OCI-LY7 (cell line): Measurements from ENCODE around the gene PDZRN3. TPM values are rescaled to one million over a fixed set of nuclear protein-coding genes. Genes with fewer than 3 reads are reported as not detected.

Experiments used
- BruUV-seq: library from RNA; stranded (reverse); fragments of 400-500 nt; replicated peaks from 2 replicates; lab custom pipeline; 2021; lab: Mats Ljungman, UMichigan
- CTCF ChIA-PET: fragments of 300-600 bp; sonication (Branson Sonifier 250); formaldehyde crosslinking; loops from one replicate; lab custom pipeline; 2022; ENCODE audit warnings: antibody characterized with exemption; ENCODE audit not compliant: unreplicated experiment; lab: Charles Lee
- POLR2A ChIA-PET: fragments of 300-600 bp; sonication (Branson Sonifier 250); formaldehyde crosslinking; loops from one replicate; lab custom pipeline; 2022; ENCODE audit warnings: antibody characterized with exemption; lab: Charles Lee
- DNase-seq: peaks from one replicate; pipeline ENCODE4 v3.0.0-alpha.2; 2015; ENCODE audit warnings: low spot score
- H2AFZ ChIP-seq: fragments of 200-600 bp; sonication (generic), shearing (Covaris generic); 2 replicates; pipeline ENCODE4 v1.6.1; 2014; ENCODE audit warnings: mild to moderate bottlenecking, antibody characterized with exemption, low read length, moderate library complexity
- H3K27ac ChIP-seq: fragments of 200-600 bp; sonication (generic); 2 replicates; pipeline ENCODE4 v1.5.1; 2014; ENCODE audit warnings: mixed run types, low read depth, mild to moderate bottlenecking, moderate library complexity, low read length, inconsistent platforms; ENCODE audit not compliant: poor library complexity, severe bottlenecking
- H3K36me3 ChIP-seq: fragments of 200-600 bp; sonication (generic); 2 replicates; pipeline ENCODE4 v1.6.1; 2014; ENCODE audit warnings: mild to moderate bottlenecking, antibody characterized with exemption, low read length, moderate library complexity, mixed read lengths; ENCODE audit not compliant: insufficient read depth
- H3K4me1 ChIP-seq: fragments of 200-600 bp; sonication (generic); 2 replicates; pipeline ENCODE4 v1.5.1; 2014; ENCODE audit warnings: mild to moderate bottlenecking, low read length; ENCODE audit not compliant: insufficient read depth, poor library complexity, severe bottlenecking
- H3K4me2 ChIP-seq: fragments of 200-600 bp; sonication (generic); 2 replicates; pipeline ENCODE4 v1.6.1; 2014; ENCODE audit warnings: mild to moderate bottlenecking, low read length
- H3K4me3 ChIP-seq: fragments of 200-600 bp; sonication (generic); 2 replicates; pipeline ENCODE4 v1.5.1; 2014; ENCODE audit warnings: mild to moderate bottlenecking, low read depth, low read length; ENCODE audit not compliant: poor library complexity, severe bottlenecking
- H3K79me2 ChIP-seq: fragments of 200-600 bp; sonication (generic); 2 replicates; pipeline ENCODE4 v1.6.1; 2016; ENCODE audit warnings: low read depth, mild to moderate bottlenecking, low read length, moderate library complexity, mixed read lengths; ENCODE audit not compliant: insufficient read depth
- H3K9me2 ChIP-seq: fragments of 200-600 bp; sonication (generic); 2 replicates; pipeline ENCODE4 v1.6.1; 2016; ENCODE audit warnings: mild to moderate bottlenecking, low read length, mixed read lengths; ENCODE audit not compliant: insufficient read depth
- H3K9me3 ChIP-seq: fragments of 200-600 bp; sonication (generic); 2 replicates; pipeline ENCODE4 v1.6.1; 2014; ENCODE audit warnings: mild to moderate bottlenecking, mixed run types, low read length, mixed read lengths
- H4K20me1 ChIP-seq: fragments of 200-600 bp; sonication (generic); 2 replicates; pipeline ENCODE4 v1.6.1; 2014; ENCODE audit warnings: mild to moderate bottlenecking, antibody characterized with exemption, low read length, moderate library complexity, mixed read lengths; ENCODE audit not compliant: insufficient read depth
- EZH2phosphoT487 ChIP-seq: fragments of 200-600 bp; sonication (generic); IDR thresholded peaks from 2 replicates; pipeline ENCODE4 v1.6.1; 2018; ENCODE audit warnings: low read depth, borderline replicate concordance, mild to moderate bottlenecking, mixed run types, antibody characterized with exemption, low read length, moderate library complexity, mixed read lengths
- intact Hi-C: fragments of 100-400 bp; cut with micrococcal nuclease; formaldehyde crosslinking; loops from one replicate; pipeline ENCODE4 v1.10.0; 2022; ENCODE audit not compliant: unreplicated experiment
- total RNA-seq, 2 experiments: library from RNA; depleted of rRNA in 1 of 2; stranded (reverse); fragments of >200 nt in 1 of 2; shearing (Covaris generic) in 1 of 2; gene quantifications; 2 replicates each; pipeline ENCODE4 v1.2.3, GENCODE V29; 2014 to 2022
- TF ChIP-seq, protein P1 (sequence below): fragments of 200-600 bp; sonication (generic); conservative IDR thresholded peaks from 2 replicates; pipeline ENCODE4 v1.5.1; 2014; ENCODE audit warnings: mild to moderate bottlenecking, antibody characterized with exemption, low read length, moderate library complexity, mixed read lengths

The PDZRN3 gene
- total RNA-seq, 2 experiments from 2014 or later, result 0.95 TPM; not detected in 1

GRCh38 chr3:73586628-73587027, 38.1 kb downstream of the PDZRN3 start:
- Histone ChIP-seq H3K36me3 (no peaks in the 10 kb centered on the region), H4K20me1 (no peaks in the 10 kb centered on the region), H2AFZ (no peak overlapping the region), H3K4me3 (no peak overlapping the region), H3K9me3 (no peaks in the 10 kb centered on the region), H3K4me1 (no peaks in the 10 kb centered on the region), H3K9me2 (no peaks in the 10 kb centered on the region), H3K4me2 (no peak overlapping the region), H3K79me2 (no peaks in the 10 kb centered on the region), H3K27ac (no peak overlapping the region)
- CTCF ChIA-PET, result no interaction called here
- no TSS peak for BruUV-seq
- DNase-seq, result no peak
- intact Hi-C loops, result no loop called here
- TF ChIP-seq EZH2phosphoT487, result no peak
- TF ChIP-seq, protein P1, sequence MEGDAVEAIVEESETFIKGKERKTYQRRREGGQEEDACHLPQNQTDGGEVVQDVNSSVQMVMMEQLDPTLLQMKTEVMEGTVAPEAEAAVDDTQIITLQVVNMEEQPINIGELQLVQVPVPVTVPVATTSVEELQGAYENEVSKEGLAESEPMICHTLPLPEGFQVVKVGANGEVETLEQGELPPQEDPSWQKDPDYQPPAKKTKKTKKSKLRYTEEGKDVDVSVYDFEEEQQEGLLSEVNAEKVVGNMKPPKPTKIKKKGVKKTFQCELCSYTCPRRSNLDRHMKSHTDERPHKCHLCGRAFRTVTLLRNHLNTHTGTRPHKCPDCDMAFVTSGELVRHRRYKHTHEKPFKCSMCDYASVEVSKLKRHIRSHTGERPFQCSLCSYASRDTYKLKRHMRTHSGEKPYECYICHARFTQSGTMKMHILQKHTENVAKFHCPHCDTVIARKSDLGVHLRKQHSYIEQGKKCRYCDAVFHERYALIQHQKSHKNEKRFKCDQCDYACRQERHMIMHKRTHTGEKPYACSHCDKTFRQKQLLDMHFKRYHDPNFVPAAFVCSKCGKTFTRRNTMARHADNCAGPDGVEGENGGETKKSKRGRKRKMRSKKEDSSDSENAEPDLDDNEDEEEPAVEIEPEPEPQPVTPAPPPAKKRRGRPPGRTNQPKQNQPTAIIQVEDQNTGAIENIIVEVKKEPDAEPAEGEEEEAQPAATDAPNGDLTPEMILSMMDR, result no peak
- POLR2A ChIA-PET, result no interaction called here

DNA sequence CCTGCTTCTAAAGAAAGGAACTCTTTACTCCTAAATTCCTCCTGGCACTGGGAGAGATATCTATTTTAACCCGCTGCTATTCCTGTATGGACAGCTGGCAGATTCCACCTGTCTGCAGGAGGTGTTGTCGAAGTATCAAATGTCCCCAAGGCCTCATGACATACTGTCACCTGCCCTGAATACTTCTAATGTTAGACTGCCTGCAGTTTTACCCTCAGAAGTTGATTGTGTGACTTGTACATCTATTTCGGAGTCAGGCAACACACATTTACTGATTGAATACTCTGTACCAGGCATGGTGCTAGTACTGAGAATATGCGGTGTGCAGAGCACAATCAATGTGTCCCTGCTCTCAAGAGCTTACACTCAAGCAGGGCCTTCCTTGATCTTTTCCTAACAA, 38.6 kb downstream of the PDZRN3 start:
- no peak for TF ChIP-seq EZH2phosphoT487
- TF ChIP-seq, protein P1, result no peak

DNA sequence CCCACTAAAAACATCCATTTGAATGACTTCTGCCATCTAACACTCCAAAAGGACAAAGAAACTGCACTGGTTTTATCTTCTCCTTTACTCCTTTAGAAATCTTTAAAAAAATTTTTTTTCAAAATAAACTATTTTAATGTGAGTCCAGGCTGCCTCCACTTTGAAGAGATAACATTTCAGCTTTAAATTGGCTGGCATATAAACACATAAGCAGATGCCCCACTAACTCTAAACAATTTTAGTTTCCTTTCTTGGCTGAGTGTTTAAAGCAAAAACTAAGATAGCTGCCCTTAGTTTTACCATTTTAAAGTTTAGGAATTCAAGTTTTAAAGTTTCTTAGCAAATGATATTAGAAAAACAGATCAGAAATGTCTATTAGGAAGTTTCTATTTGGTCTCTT, 39.9 kb downstream of the PDZRN3 start:
- ChIA-PET CTCF (no interaction called here), POLR2A (interaction anchor here (0.5 to 1.1 kb wide), 3 partner anchors 10 to 526 kb away, joined by 3 to 4 read pairs (median 3); no protein-coding TSS in a partner anchor)
- Histone ChIP-seq H3K9me2 (no peaks in the 10 kb centered on the region), H3K9me3 (no peaks in the 10 kb centered on the region), H3K4me1 (no peaks in the 10 kb centered on the region), H3K79me2 (no peaks in the 10 kb centered on the region), H2AFZ (no peak overlapping the region), H3K36me3 (no peaks in the 10 kb centered on the region), H3K4me2 (no peak overlapping the region), H4K20me1 (no peaks in the 10 kb centered on the region), H3K4me3 (no peak overlapping the region), H3K27ac (no peak overlapping the region)
- no TSS peak for BruUV-seq
- intact Hi-C loops, result no loop called here
- DNase-seq, result no peak
- TF ChIP-seq EZH2phosphoT487, result no peak
- TF ChIP-seq, protein P1, result no peak

More for the DNA sequence above, 38.6 kb downstream of the PDZRN3 start:
- Histone ChIP-seq H3K4me3 (no peak overlapping the region), H3K27ac (no peak overlapping the region), H3K36me3 (no peaks in the 10 kb centered on the region), H3K4me1 (no peaks in the 10 kb centered on the region), H4K20me1 (no peaks in the 10 kb centered on the region), H3K79me2 (no peaks in the 10 kb centered on the region), H3K9me3 (no peaks in the 10 kb centered on the region), H2AFZ (no peak overlapping the region), H3K9me2 (no peaks in the 10 kb centered on the region), H3K4me2 (no peak overlapping the region)
- ChIA-PET CTCF (no interaction called here), POLR2A (no interaction called here)
- intact Hi-C loops, result no loop called here
- BruUV-seq, result no TSS peak
- no peak for DNase-seq
